CD8-positive, alpha-beta memory T cell (primary cell): Measurements from ENCODE around the gene FATE1. TPM values are rescaled to one million over a fixed set of nuclear protein-coding genes. Genes with fewer than 3 reads are reported as not detected.
A peak's percentile ranks its signal among the peaks of the same experiment; 100 is the strongest.
"Not testable (repeated sequence)": the region's sequence is repeated elsewhere in the genome, so short reads cannot be mapped to it uniquely, and the experiment has no call there.

ENCODE experiments used
- CTCF ChIA-PET: fragments of 350-600 bp; sonication (Branson Sonifier 250); formaldehyde crosslinking; loops from one replicate; lab custom pipeline; 2021; ENCODE audit warnings: antibody characterized with exemption; lab: Charles Lee
- POLR2A ChIA-PET: fragments of 350-600 bp; sonication (Branson Sonifier 250); formaldehyde crosslinking; loops from one replicate; lab custom pipeline; 2021; ENCODE audit warnings: antibody characterized with exemption; lab: Charles Lee
- DNase-seq, 5 donors: peaks; one replicate each; pipeline versions ENCODE4 v3.0.0 to v3.0.0-alpha.2; 2020 to 2022; ENCODE audit warnings: mixed read lengths in 1 of 5
- H3K27ac ChIP-seq: one replicate; pipeline ENCODE4 v1.7.0; 2013; ENCODE audit warnings: low read depth, mild to moderate bottlenecking, low read length, moderate library complexity
- H3K27me3 ChIP-seq: 2 replicates; pipeline ENCODE4 v1.7.0; 2013; ENCODE audit warnings: low read length, mild to moderate bottlenecking; ENCODE audit not compliant: insufficient read depth, poor library complexity, severe bottlenecking
- H3K36me3 ChIP-seq: 2 replicates; pipeline ENCODE4 v1.7.0; 2013; ENCODE audit warnings: mild to moderate bottlenecking, low read length, moderate library complexity; ENCODE audit not compliant: insufficient read depth
- H3K4me1 ChIP-seq: 2 replicates; pipeline ENCODE4 v1.7.0; 2013; ENCODE audit warnings: mild to moderate bottlenecking, low read length, moderate library complexity; ENCODE audit not compliant: insufficient read depth
- H3K4me3 ChIP-seq: 2 replicates; pipeline ENCODE4 v1.7.0; 2013; ENCODE audit warnings: mild to moderate bottlenecking, low read length
- H3K9me3 ChIP-seq: 2 replicates; pipeline ENCODE4 v1.7.0; 2013; ENCODE audit warnings: mild to moderate bottlenecking, low read length
- H3K27ac Mint-ChIP-seq, 8 donors: one replicate each; pipeline ENCODE4 v1.8.0; 2020 to 2021; ENCODE audit warnings: mixed read lengths in 8 of 8, mild to moderate bottlenecking in 6 of 8, inconsistent platforms in 3 of 8, moderate library complexity in 3 of 8
- H3K27me3 Mint-ChIP-seq, 2 donors: one replicate each; pipeline ENCODE4 v1.8.0; 2020 to 2021; ENCODE audit warnings: mixed read lengths in 2 of 2, mild to moderate bottlenecking in 1 of 2, moderate library complexity in 1 of 2
- H3K36me3 Mint-ChIP-seq, 3 donors: one replicate each; pipeline ENCODE4 v1.8.0; 2020 to 2021; ENCODE audit warnings: mixed read lengths in 3 of 3, inconsistent platforms in 1 of 3, mild to moderate bottlenecking in 1 of 3
- H3K4me1 Mint-ChIP-seq, 3 donors: one replicate each; pipeline ENCODE4 v1.8.0; 2020 to 2021; ENCODE audit warnings: mixed read lengths in 3 of 3, inconsistent platforms in 1 of 3, mild to moderate bottlenecking in 1 of 3
- H3K4me3 Mint-ChIP-seq, 7 donors: one replicate each; pipeline ENCODE4 v1.8.0; 2020 to 2021; ENCODE audit warnings: mixed read lengths in 7 of 7, mild to moderate bottlenecking in 6 of 7, moderate library complexity in 4 of 7, inconsistent platforms in 2 of 7
- H3K9me3 Mint-ChIP-seq, 5 donors: one replicate each; pipeline ENCODE4 v1.8.0; 2020 to 2022; ENCODE audit warnings: mixed read lengths in 5 of 5, mild to moderate bottlenecking in 3 of 5, moderate library complexity in 2 of 5, inconsistent platforms in 1 of 5
- polyA plus RNA-seq: library from polyadenylated mRNA; unstranded; fragments of 300-500 nt; fragmentation: Illumina TruSeq; gene quantifications from one replicate; pipeline ENCODE4 v1.2.3, GENCODE V29; 2021
- total RNA-seq, 2 experiments: library from RNA; stranded (reverse); gene quantifications; one replicate each; pipeline ENCODE4 v1.2.3, GENCODE V29; 2021

Gene FATE1
- total and polyA plus RNA-seq, 3 experiments from 2014 or later, result not detected

GRCh38 chrX:151694121-151694520 is 21.7 kb upstream of the FATE1 start:
- no peaks in the 10 kb centered on the region for H3K27me3 ChIP-seq
- no peak overlapping the region for H3K27ac Mint-ChIP-seq
- H3K36me3 ChIP-seq, result no peaks in the 10 kb centered on the region

GRCh38 chrX:151694661-151695582 is 20.9 kb upstream of the FATE1 start, which contains the start of gene PRRG3:
Gene PRRG3 (plus strand): TSS chrX:151695458. CDS start chrX:151698815, 3,357 bp downstream.
- H3K27ac Mint-ChIP-seq, result no peak within 1 kb of the TSS
- Histone ChIP-seq H3K9me3 (no peaks in the 10 kb centered on the region), H3K36me3 (no peaks in the 10 kb centered on the region), H3K4me1 (no peaks in the 10 kb centered on the region), H3K27me3 (no peaks in the 10 kb centered on the region), H3K4me3 (no peak within 1 kb of the TSS), H3K27ac (no peak within 1 kb of the TSS)
- H3K27me3 Mint-ChIP-seq, result peaks cover 12 to 13% of the 10 kb centered on the region in 2 donors
- H3K4me1 Mint-ChIP-seq, result no peaks in the 10 kb centered on the region
- H3K4me3 Mint-ChIP-seq, result no peak within 1 kb of the TSS
- H3K9me3 Mint-ChIP-seq, result peaks cover 0 to 2% (median 0%) of the 10 kb centered on the region in 5 donors
- no peaks in the 10 kb centered on the region for H3K36me3 Mint-ChIP-seq
- POLR2A ChIA-PET, result no interaction called here
- no peak for DNase-seq
- CTCF ChIA-PET, result no interaction called here

More at GRCh38 chrX:151694121-151694520, 21.7 kb upstream of the FATE1 start:
- Mint-ChIP-seq H3K4me3 (no peak overlapping the region), H3K9me3 (peaks cover 0 to 2% (median 0%) of the 10 kb centered on the region in 5 donors), H3K36me3 (no peaks in the 10 kb centered on the region), H3K4me1 (no peaks in the 10 kb centered on the region), H3K27me3 (peaks cover 10 to 13% of the 10 kb centered on the region in 2 donors)
- H3K9me3 ChIP-seq, result no peaks in the 10 kb centered on the region
- no peak for DNase-seq
- H3K4me3 ChIP-seq, result no peak overlapping the region
- CTCF ChIA-PET, result no interaction called here
- POLR2A ChIA-PET, result no interaction called here
- no peak overlapping the region for H3K27ac ChIP-seq
- H3K4me1 ChIP-seq, result no peaks in the 10 kb centered on the region

GRCh38 chrX:151695583-151696340 is 20.1 kb upstream of the FATE1 start:
- Mint-ChIP-seq H3K9me3 (peaks cover 0 to 2% (median 0%) of the 10 kb centered on the region in 5 donors), H3K4me3 (no peak overlapping the region), H3K27me3 (peaks cover 12 to 13% of the 10 kb centered on the region in 2 donors), H3K36me3 (no peaks in the 10 kb centered on the region), H3K4me1 (no peaks in the 10 kb centered on the region), H3K27ac (no peak overlapping the region)
- H3K9me3 ChIP-seq, result no peaks in the 10 kb centered on the region
- no peak overlapping the region for H3K27ac ChIP-seq
- DNase-seq, result no peak
- H3K36me3 ChIP-seq, result no peaks in the 10 kb centered on the region
- H3K4me1 ChIP-seq, result no peaks in the 10 kb centered on the region
- POLR2A ChIA-PET, result no interaction called here
- no peaks in the 10 kb centered on the region for H3K27me3 ChIP-seq
- no peak overlapping the region for H3K4me3 ChIP-seq
- CTCF ChIA-PET, result no interaction called here

GRCh38 chrX:151697082-151697481 is 18.8 kb upstream of the FATE1 start:
- CTCF ChIA-PET, H3K36me3 Mint-ChIP-seq, POLR2A ChIA-PET, H3K9me3 Mint-ChIP-seq, H3K36me3 ChIP-seq, H3K4me3 Mint-ChIP-seq, H3K4me3 ChIP-seq, H3K9me3 ChIP-seq, H3K27ac ChIP-seq, DNase-seq, H3K4me1 Mint-ChIP-seq, H3K27me3 ChIP-seq, H3K4me1 ChIP-seq: not testable (repeated sequence)
- Mint-ChIP-seq H3K27me3 (peaks cover 13 to 16% of the 10 kb centered on the region in 2 donors), H3K27ac (peak overlapping the region in 1 of 8 donors; percentile 81)

GRCh38 chrX:151697522-151697921 is 18.3 kb upstream of the FATE1 start:
- Histone ChIP-seq H3K27me3 (no peaks in the 10 kb centered on the region), H3K27ac (no peak overlapping the region), H3K4me1 (no peaks in the 10 kb centered on the region), H3K36me3 (no peaks in the 10 kb centered on the region), H3K9me3 (no peaks in the 10 kb centered on the region), H3K4me3 (no peak overlapping the region)
- Mint-ChIP-seq H3K9me3 (peaks cover 0 to 2% (median 0%) of the 10 kb centered on the region in 5 donors), H3K4me3 (no peak overlapping the region), H3K4me1 (no peaks in the 10 kb centered on the region), H3K36me3 (no peaks in the 10 kb centered on the region), H3K27ac (no peak overlapping the region), H3K27me3 (peaks cover 13 to 19% of the 10 kb centered on the region in 2 donors)
- POLR2A ChIA-PET, result no interaction called here
- no peak for DNase-seq
- CTCF ChIA-PET, result no interaction called here

- peaks cover 0 to 2% (median 0%) of the 10 kb centered on the region in 5 donors for H3K9me3 Mint-ChIP-seq
- H3K9me3 ChIP-seq, result no peaks in the 10 kb centered on the region
- H3K36me3 ChIP-seq, result no peaks in the 10 kb centered on the region
- H3K4me3 Mint-ChIP-seq, result no peak overlapping the region
- no peak for DNase-seq
- no peak overlapping the region for H3K4me3 ChIP-seq
- no peaks in the 10 kb centered on the region for H3K4me1 ChIP-seq
- peaks cover 10 to 19% of the 10 kb centered on the region in 2 donors for H3K27me3 Mint-ChIP-seq
- POLR2A ChIA-PET, result no interaction called here
- no peaks in the 10 kb centered on the region for H3K4me1 Mint-ChIP-seq
- no peak overlapping the region for H3K27ac ChIP-seq
- H3K27me3 ChIP-seq, result no peaks in the 10 kb centered on the region
- H3K27ac Mint-ChIP-seq, result no peak overlapping the region
- H3K36me3 Mint-ChIP-seq, result no peaks in the 10 kb centered on the region
- CTCF ChIA-PET, result no interaction called here
Measured at GRCh38 chrX:151698485-151698884, 17.4 kb upstream of the FATE1 start.

GRCh38 chrX:151699746-151700145 is 16.1 kb upstream of the FATE1 start:
- no peaks in the 10 kb centered on the region for H3K36me3 ChIP-seq
- DNase-seq, result no peak
- H3K4me3 ChIP-seq, result no peak overlapping the region
- H3K4me1 Mint-ChIP-seq, result no peaks in the 10 kb centered on the region
- ChIA-PET POLR2A (no interaction called here), CTCF (no interaction called here)
- no peak overlapping the region for H3K27ac ChIP-seq
- peaks cover 7 to 17% of the 10 kb centered on the region in 2 donors for H3K27me3 Mint-ChIP-seq
- no peaks in the 10 kb centered on the region for H3K4me1 ChIP-seq
- no peak overlapping the region for H3K27ac Mint-ChIP-seq
- H3K27me3 ChIP-seq, result no peaks in the 10 kb centered on the region
- no peak overlapping the region for H3K4me3 Mint-ChIP-seq
- peaks cover 0 to 2% (median 0%) of the 10 kb centered on the region in 5 donors for H3K9me3 Mint-ChIP-seq
- H3K9me3 ChIP-seq, result no peaks in the 10 kb centered on the region
- no peaks in the 10 kb centered on the region for H3K36me3 Mint-ChIP-seq

- no peaks in the 10 kb centered on the region for H3K36me3 ChIP-seq
- no peak overlapping the region for H3K4me3 ChIP-seq
- POLR2A ChIA-PET, result no interaction called here
- no peaks in the 10 kb centered on the region for H3K4me1 ChIP-seq
- Mint-ChIP-seq H3K27me3 (peaks cover 6 to 18% of the 10 kb centered on the region in 2 donors), H3K4me3 (no peak overlapping the region), H3K9me3 (peaks cover 0 to 2% (median 0%) of the 10 kb centered on the region in 5 donors), H3K36me3 (no peaks in the 10 kb centered on the region), H3K27ac (no peak overlapping the region), H3K4me1 (no peaks in the 10 kb centered on the region)
- no peak overlapping the region for H3K27ac ChIP-seq
- CTCF ChIA-PET, result no interaction called here
- H3K27me3 ChIP-seq, result no peaks in the 10 kb centered on the region
- no peak for DNase-seq
- no peaks in the 10 kb centered on the region for H3K9me3 ChIP-seq
Measured at GRCh38 chrX:151700581-151700980, 15.3 kb upstream of the FATE1 start.
